ENCODE data around the gene LPCAT3.
A peak's percentile ranks its signal among the peaks of the same experiment; 100 is the strongest.

Gene LPCAT3

GRCh38 chr12:7064516-7064915 lies 46.2 kb upstream of the LPCAT3 start:
- no peak overlapping the region for H2AFZ ChIP-seq
- H3K27me3 ChIP-seq (ENCODE audit: control insufficient read depth, insufficient read depth, low read length), result no peaks in the 10 kb centered on the region
- H3K4me2 ChIP-seq (ENCODE audit: low read length), result no peak overlapping the region
- no peak overlapping the region for H3K27ac ChIP-seq
- TF ChIP-seq, protein P1, sequence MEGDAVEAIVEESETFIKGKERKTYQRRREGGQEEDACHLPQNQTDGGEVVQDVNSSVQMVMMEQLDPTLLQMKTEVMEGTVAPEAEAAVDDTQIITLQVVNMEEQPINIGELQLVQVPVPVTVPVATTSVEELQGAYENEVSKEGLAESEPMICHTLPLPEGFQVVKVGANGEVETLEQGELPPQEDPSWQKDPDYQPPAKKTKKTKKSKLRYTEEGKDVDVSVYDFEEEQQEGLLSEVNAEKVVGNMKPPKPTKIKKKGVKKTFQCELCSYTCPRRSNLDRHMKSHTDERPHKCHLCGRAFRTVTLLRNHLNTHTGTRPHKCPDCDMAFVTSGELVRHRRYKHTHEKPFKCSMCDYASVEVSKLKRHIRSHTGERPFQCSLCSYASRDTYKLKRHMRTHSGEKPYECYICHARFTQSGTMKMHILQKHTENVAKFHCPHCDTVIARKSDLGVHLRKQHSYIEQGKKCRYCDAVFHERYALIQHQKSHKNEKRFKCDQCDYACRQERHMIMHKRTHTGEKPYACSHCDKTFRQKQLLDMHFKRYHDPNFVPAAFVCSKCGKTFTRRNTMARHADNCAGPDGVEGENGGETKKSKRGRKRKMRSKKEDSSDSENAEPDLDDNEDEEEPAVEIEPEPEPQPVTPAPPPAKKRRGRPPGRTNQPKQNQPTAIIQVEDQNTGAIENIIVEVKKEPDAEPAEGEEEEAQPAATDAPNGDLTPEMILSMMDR (IDR thresholded peaks at IDR 0.05), result no peak
- no peaks in the 10 kb centered on the region for H3K9me3 ChIP-seq (ENCODE audit: control insufficient read depth, low read length)
- no peaks in the 10 kb centered on the region for H3K4me1 ChIP-seq
- H3K9ac ChIP-seq, result no peak overlapping the region
- H3K4me3 ChIP-seq (ENCODE audit: low read depth, low read length), result no peak overlapping the region
- no peaks in the 10 kb centered on the region for H3K79me2 ChIP-seq
- no peaks in the 10 kb centered on the region for H3K36me3 ChIP-seq (ENCODE audit: control insufficient read depth, insufficient read depth, low read length)

- Histone ChIP-seq H3K4me3 (ENCODE audit: low read depth, low read length) (no peak overlapping the region), H3K9ac (no peak overlapping the region), H2AFZ (no peak overlapping the region), H3K4me1 (no peaks in the 10 kb centered on the region), H3K27ac (no peak overlapping the region), H3K27me3 (ENCODE audit: control insufficient read depth, insufficient read depth, low read length) (no peaks in the 10 kb centered on the region), H3K79me2 (no peaks in the 10 kb centered on the region), H3K9me3 (ENCODE audit: control insufficient read depth, low read length) (no peaks in the 10 kb centered on the region), H3K36me3 (ENCODE audit: control insufficient read depth, insufficient read depth, low read length) (no peaks in the 10 kb centered on the region), H3K4me2 (ENCODE audit: low read length) (no peak overlapping the region)
- TF ChIP-seq, protein P1 (IDR thresholded peaks at IDR 0.05), result no peak
Observed at GRCh38 chr12:7061596-7061995, 43.3 kb upstream of the LPCAT3 start.

DNA sequence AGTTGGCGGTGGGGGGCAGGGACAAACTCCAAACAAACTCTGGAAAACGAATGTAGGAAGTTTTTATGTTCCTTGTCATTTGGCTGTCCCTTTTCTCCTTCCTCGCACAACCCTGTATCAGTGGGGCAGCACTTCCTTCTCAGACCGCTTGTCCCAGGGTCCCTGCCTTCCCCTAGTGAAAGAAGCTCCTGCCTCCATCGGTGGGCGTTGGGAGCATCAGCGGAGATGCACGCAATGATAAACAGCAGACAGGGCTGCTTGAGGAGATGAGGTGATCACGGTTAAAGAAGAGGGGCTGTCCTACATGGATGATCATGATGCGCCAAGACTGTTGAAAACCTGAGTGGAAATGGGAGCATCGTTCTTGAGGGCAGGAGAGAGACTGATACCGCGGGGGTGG lies 42.9 kb upstream of the LPCAT3 start:
- Histone ChIP-seq H3K4me1 (no peaks in the 10 kb centered on the region), H3K36me3 (ENCODE audit: control insufficient read depth, insufficient read depth, low read length) (no peaks in the 10 kb centered on the region), H3K27ac (no peak overlapping the region), H3K4me2 (ENCODE audit: low read length) (no peak overlapping the region), H3K9ac (no peak overlapping the region), H3K79me2 (no peaks in the 10 kb centered on the region), H3K4me3 (ENCODE audit: low read depth, low read length) (no peak overlapping the region), H2AFZ (no peak overlapping the region), H3K9me3 (ENCODE audit: control insufficient read depth, low read length) (no peaks in the 10 kb centered on the region), H3K27me3 (ENCODE audit: control insufficient read depth, insufficient read depth, low read length) (no peaks in the 10 kb centered on the region)
- TF ChIP-seq, protein P1 (IDR thresholded peaks at IDR 0.05), result no peak

GRCh38 chr12:7060353-7060954 lies 42.2 kb upstream of the LPCAT3 start, which contains the start of gene C1S:
Gene C1S, plus strand, starts transcription at chr12:7060718. Its CDS starts 1,195 bp downstream, at chr12:7061913.
- no peak within 1 kb of the TSS for H3K4me2 ChIP-seq (ENCODE audit: low read length)
- TF ChIP-seq, protein P1 (IDR thresholded peaks at IDR 0.05), result peak; percentile 31
- no peaks in the 10 kb centered on the region for H3K9me3 ChIP-seq (ENCODE audit: control insufficient read depth, low read length)
- no peak within 1 kb of the TSS for H3K9ac ChIP-seq
- no peak within 1 kb of the TSS for H2AFZ ChIP-seq
- H3K4me1 ChIP-seq, result no peaks in the 10 kb centered on the region
- no peaks in the 10 kb centered on the region for H3K36me3 ChIP-seq (ENCODE audit: control insufficient read depth, insufficient read depth, low read length)
- no peaks in the 10 kb centered on the region for H3K27me3 ChIP-seq (ENCODE audit: control insufficient read depth, insufficient read depth, low read length)
- H3K79me2 ChIP-seq, result no peaks in the 10 kb centered on the region
- H3K27ac ChIP-seq, result no peak within 1 kb of the TSS
- H3K4me3 ChIP-seq (ENCODE audit: low read depth, low read length), result no peak within 1 kb of the TSS

GRCh38 chr12:7059780-7060179 lies 41.5 kb upstream of the LPCAT3 start:
- Histone ChIP-seq H3K9me3 (ENCODE audit: control insufficient read depth, low read length) (no peaks in the 10 kb centered on the region), H3K27ac (no peak overlapping the region), H3K27me3 (ENCODE audit: control insufficient read depth, insufficient read depth, low read length) (no peaks in the 10 kb centered on the region), H3K4me1 (no peaks in the 10 kb centered on the region), H3K4me3 (ENCODE audit: low read depth, low read length) (no peak overlapping the region), H3K36me3 (ENCODE audit: control insufficient read depth, insufficient read depth, low read length) (no peaks in the 10 kb centered on the region), H2AFZ (no peak overlapping the region), H3K9ac (no peak overlapping the region), H3K79me2 (no peaks in the 10 kb centered on the region), H3K4me2 (ENCODE audit: low read length) (no peak overlapping the region)
- TF ChIP-seq, protein P1 (IDR thresholded peaks at IDR 0.05), result no peak
